ENCODE results near the gene PWWP2B.

GRCh38 chr10:132455441-132455971 is 58.5 kb downstream of the PWWP2B start:
- TF ChIP-seq POLR2AphosphoS5 (IDR thresholded peaks at IDR 0.05; ENCODE audit: low read depth) = no peak
- TF ChIP-seq CTCF (conservative IDR thresholded peaks at IDR 0.05; ENCODE audit: low read depth in 2 of 2) = no peak
- TF ChIP-seq ETS1 (IDR thresholded peaks at IDR 0.05) = no peak
- TF ChIP-seq REST (IDR thresholded peaks at IDR 0.05; ENCODE audit: unreplicated experiment) = no peak
- no peak for TF ChIP-seq EZH2phosphoT487 (IDR thresholded peaks at IDR 0.05; ENCODE audit: unreplicated experiment)
- no peak for TF ChIP-seq EZH2 (IDR thresholded peaks at IDR 0.05; ENCODE audit: low read depth, unreplicated experiment)
- no peak for TF ChIP-seq ZNF331 (CRISPR knock-in tag; IDR thresholded peaks at IDR 0.05; ENCODE audit: low read depth)
